ENCODE measurements around the gene ABL2. TPM values are rescaled to one million over a fixed set of nuclear protein-coding genes. Genes with fewer than 3 reads are reported as not detected.

The ABL2 gene
- total RNA-seq, 1 experiment from 2014 or later = 38.3 TPM

DNA sequence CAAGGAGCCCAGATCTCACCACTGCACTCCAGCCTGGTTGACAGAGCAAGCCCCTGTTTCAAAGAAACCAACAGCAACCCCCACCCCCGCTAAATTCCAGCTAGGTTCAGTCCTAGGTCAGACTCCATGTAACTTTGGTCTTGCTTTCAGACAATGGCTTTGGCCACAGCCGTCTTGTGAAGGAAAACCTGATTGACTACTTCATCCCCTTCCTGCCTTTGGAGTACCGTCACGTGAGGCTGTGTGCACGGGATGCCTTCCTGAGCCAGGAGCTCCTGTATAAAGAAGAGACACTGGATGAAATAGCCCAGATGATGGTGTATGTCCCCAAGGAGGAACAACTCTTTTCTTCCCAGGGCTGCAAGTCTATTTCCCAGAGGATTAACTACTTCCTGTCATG is 134.7 kb downstream of the ABL2 start:
- CTCF ChIA-PET = no interaction called here
- TF ChIP-seq, protein P1, sequence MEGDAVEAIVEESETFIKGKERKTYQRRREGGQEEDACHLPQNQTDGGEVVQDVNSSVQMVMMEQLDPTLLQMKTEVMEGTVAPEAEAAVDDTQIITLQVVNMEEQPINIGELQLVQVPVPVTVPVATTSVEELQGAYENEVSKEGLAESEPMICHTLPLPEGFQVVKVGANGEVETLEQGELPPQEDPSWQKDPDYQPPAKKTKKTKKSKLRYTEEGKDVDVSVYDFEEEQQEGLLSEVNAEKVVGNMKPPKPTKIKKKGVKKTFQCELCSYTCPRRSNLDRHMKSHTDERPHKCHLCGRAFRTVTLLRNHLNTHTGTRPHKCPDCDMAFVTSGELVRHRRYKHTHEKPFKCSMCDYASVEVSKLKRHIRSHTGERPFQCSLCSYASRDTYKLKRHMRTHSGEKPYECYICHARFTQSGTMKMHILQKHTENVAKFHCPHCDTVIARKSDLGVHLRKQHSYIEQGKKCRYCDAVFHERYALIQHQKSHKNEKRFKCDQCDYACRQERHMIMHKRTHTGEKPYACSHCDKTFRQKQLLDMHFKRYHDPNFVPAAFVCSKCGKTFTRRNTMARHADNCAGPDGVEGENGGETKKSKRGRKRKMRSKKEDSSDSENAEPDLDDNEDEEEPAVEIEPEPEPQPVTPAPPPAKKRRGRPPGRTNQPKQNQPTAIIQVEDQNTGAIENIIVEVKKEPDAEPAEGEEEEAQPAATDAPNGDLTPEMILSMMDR (IDR thresholded peaks at IDR 0.05) = no peak
- TF ChIP-seq POLR2AphosphoS5 (IDR thresholded peaks at IDR 0.05; ENCODE audit: low read depth, low read length) (no peak), TCF7L2 (IDR thresholded peaks at IDR 0.05; ENCODE audit: low read depth, low read length) (no peak)
- TF ChIP-seq, protein P2, sequence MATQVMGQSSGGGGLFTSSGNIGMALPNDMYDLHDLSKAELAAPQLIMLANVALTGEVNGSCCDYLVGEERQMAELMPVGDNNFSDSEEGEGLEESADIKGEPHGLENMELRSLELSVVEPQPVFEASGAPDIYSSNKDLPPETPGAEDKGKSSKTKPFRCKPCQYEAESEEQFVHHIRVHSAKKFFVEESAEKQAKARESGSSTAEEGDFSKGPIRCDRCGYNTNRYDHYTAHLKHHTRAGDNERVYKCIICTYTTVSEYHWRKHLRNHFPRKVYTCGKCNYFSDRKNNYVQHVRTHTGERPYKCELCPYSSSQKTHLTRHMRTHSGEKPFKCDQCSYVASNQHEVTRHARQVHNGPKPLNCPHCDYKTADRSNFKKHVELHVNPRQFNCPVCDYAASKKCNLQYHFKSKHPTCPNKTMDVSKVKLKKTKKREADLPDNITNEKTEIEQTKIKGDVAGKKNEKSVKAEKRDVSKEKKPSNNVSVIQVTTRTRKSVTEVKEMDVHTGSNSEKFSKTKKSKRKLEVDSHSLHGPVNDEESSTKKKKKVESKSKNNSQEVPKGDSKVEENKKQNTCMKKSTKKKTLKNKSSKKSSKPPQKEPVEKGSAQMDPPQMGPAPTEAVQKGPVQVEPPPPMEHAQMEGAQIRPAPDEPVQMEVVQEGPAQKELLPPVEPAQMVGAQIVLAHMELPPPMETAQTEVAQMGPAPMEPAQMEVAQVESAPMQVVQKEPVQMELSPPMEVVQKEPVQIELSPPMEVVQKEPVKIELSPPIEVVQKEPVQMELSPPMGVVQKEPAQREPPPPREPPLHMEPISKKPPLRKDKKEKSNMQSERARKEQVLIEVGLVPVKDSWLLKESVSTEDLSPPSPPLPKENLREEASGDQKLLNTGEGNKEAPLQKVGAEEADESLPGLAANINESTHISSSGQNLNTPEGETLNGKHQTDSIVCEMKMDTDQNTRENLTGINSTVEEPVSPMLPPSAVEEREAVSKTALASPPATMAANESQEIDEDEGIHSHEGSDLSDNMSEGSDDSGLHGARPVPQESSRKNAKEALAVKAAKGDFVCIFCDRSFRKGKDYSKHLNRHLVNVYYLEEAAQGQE (IDR thresholded peaks at IDR 0.05; ENCODE audit: insufficient read depth in 1 of 2, low read depth in 2 of 2, low read length in 1 of 2) = no peak
- ATAC-seq = no peak
- Histone ChIP-seq H3K9me3 (ENCODE audit: control insufficient read depth, insufficient read depth, low read depth, low read length) (no peaks in the 10 kb centered on the region), H3K27ac (ENCODE audit: low read length) (no peak overlapping the region; the same call in 1 of the 2 replicates), H3K4me3 (ENCODE audit: low read depth in 2 of 2, low read length in 2 of 2) (no peak overlapping the region), H3K4me1 (ENCODE audit: control insufficient read depth, insufficient read depth, low read length) (peaks cover 11% of the 10 kb centered on the region), H3K27me3 (ENCODE audit: control insufficient read depth, insufficient read depth, low read length) (no peaks in the 10 kb centered on the region), H3K36me3 (ENCODE audit: control insufficient read depth, insufficient read depth, low read length) (no peaks in the 10 kb centered on the region; the same call in 1 of the 2 replicates)
- in situ Hi-C loops (cut with HindIII; ENCODE audit: low pct_unique_long_range_greater_than_20kb, low sequenced_read_pairs) (no loop called here), intact Hi-C loops (cut with micrococcal nuclease; ENCODE audit: unreplicated experiment) (no loop called here)
- POLR2A ChIA-PET = no interaction called here
- BruUV-seq (replicated peaks) = no TSS peak
- no peak for DNase-seq (ENCODE audit: low read depth, low spot score)

DNA sequence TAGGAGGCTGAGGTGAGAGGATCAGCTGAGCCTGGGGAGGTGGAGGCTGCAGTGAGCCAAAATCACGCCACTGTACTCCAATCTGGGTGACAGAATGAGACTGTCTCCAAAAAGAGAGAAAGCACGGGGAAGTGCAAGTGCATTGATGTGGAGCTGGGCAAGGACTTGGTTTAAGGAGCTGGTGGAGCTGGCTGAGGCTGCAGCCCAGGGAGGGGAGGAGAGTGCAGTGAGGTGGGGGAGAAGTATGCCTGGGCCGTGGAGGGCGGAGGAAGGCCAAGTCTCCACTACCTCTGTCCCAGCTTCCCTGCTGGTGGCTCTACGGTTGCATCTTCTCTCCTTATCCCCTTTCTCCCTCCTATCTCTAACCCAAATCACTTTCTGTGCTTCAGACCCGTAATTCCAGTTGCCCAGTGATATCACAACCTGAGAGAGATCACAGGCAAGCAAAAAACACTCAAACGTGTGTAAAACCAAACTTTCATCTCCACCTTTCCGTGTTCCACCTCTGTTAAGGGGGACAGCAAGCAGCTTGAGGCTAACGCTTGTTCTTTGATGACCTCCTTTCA is 136.5 kb downstream of the ABL2 start:
- no peaks in the 10 kb centered on the region; the same call in 1 of the 2 replicates for H3K36me3 ChIP-seq (ENCODE audit: control insufficient read depth, insufficient read depth, low read length)
- intact Hi-C loops (cut with micrococcal nuclease; ENCODE audit: unreplicated experiment) (no loop called here), in situ Hi-C loops (cut with HindIII; ENCODE audit: low pct_unique_long_range_greater_than_20kb, low sequenced_read_pairs) (no loop called here)
- H3K27ac ChIP-seq (ENCODE audit: low read length) = no peak overlapping the region
- BruUV-seq (replicated peaks) = no TSS peak
- H3K4me1 ChIP-seq (ENCODE audit: control insufficient read depth, insufficient read depth, low read length) = peaks cover 11% of the 10 kb centered on the region
- POLR2A ChIA-PET = no interaction called here
- no peak overlapping the region for H3K4me3 ChIP-seq (ENCODE audit: low read depth in 2 of 2, low read length in 2 of 2)
- no peaks in the 10 kb centered on the region for H3K27me3 ChIP-seq (ENCODE audit: control insufficient read depth, insufficient read depth, low read length)
- TF ChIP-seq POLR2AphosphoS5 (IDR thresholded peaks at IDR 0.05; ENCODE audit: low read depth, low read length) (no peak; the same call in 1 of the 2 replicates), TCF7L2 (IDR thresholded peaks at IDR 0.05; ENCODE audit: low read depth, low read length) (no peak), SIN3A (IDR thresholded peaks at IDR 0.05; ENCODE audit: borderline replicate concordance, insufficient read depth, low read depth, low read length) (no peak)
- TF ChIP-seq, protein P1 (IDR thresholded peaks at IDR 0.05) = no peak
- TF ChIP-seq, protein P2 (IDR thresholded peaks at IDR 0.05; ENCODE audit: insufficient read depth in 1 of 2, low read depth in 2 of 2, low read length in 1 of 2) = no peak
- no peak for ATAC-seq
- DNase-seq (ENCODE audit: low read depth, low spot score) = no peak
- H3K9me3 ChIP-seq (ENCODE audit: control insufficient read depth, insufficient read depth, low read depth, low read length) = no peaks in the 10 kb centered on the region
- CTCF ChIA-PET = no interaction called here

Measured in Panc1 (cell line).